Measurements from ENCODE around the gene LRBA. TPM values are rescaled to one million over a fixed set of nuclear protein-coding genes. Genes with fewer than 3 reads are reported as not detected.
A peak's percentile ranks its signal among the peaks of the same experiment; 100 is the strongest.

Gene LRBA
- total and polyA plus RNA-seq, 2 of the 4 experiments (the other 2 are of a cell fraction) = 10.2 to 51.6 TPM

GRCh38 chr4:150382028-150382427 is 633.1 kb downstream of the LRBA start:
- Histone ChIP-seq H3K4me1 (ENCODE audit: control insufficient read depth, insufficient read depth, low read length) (peaks cover 4% of the 10 kb centered on the region; the same call in 1 of the 2 replicates), H2BK15ac (ENCODE audit: low read depth, low read length) (no peak overlapping the region), H4K5ac (ENCODE audit: low read depth, low read length) (no peak overlapping the region), H3K4me3 (ENCODE audit: insufficient read depth, low read depth, low read length) (no peak overlapping the region), H3K9me3 (ENCODE audit: control insufficient read depth, insufficient read depth, low read length) (no peaks in the 10 kb centered on the region), H3K4ac (ENCODE audit: low read depth, low read length) (no peak overlapping the region), H3K23ac (ENCODE audit: low read depth, low read length) (no peak overlapping the region), H2BK5ac (ENCODE audit: low read depth, low read length, poor library complexity, severe bottlenecking) (no peak overlapping the region), H2BK120ac (ENCODE audit: low read depth, low read length) (no peak overlapping the region), H2AFZ (replicated peaks; ENCODE audit: low read length, poor library complexity) (no peak overlapping the region), H4K91ac (ENCODE audit: insufficient read depth, low read depth, low read length) (no peak overlapping the region), H3K18ac (ENCODE audit: low read depth, low read length) (no peak overlapping the region), H2AK9ac (replicated peaks; ENCODE audit: low read depth, low read length, poor library complexity) (no peak overlapping the region), H3K79me1 (ENCODE audit: low read depth in 1 of 2, low read length in 2 of 2) (no peaks in the 10 kb centered on the region), H4K20me1 (ENCODE audit: insufficient read depth, low read length) (no peaks in the 10 kb centered on the region), H3K9me1 (ENCODE audit: insufficient read depth, low read length) (peaks cover 2% of the 10 kb centered on the region; the same call in 1 of the 2 replicates), H2BK20ac (ENCODE audit: low read depth, low read length) (no peak overlapping the region), H3K27me3 (ENCODE audit: control insufficient read depth, insufficient read depth, low read length) (no peaks in the 10 kb centered on the region), H3K14ac (replicated peaks; ENCODE audit: low read depth, low read length) (no peak overlapping the region), H3K56ac (ENCODE audit: extremely low read depth, insufficient read depth, low read length) (no peak overlapping the region), H3K4me2 (ENCODE audit: low read depth, low read length) (no peak overlapping the region), H3K36me3 (ENCODE audit: control insufficient read depth, insufficient read depth, low read length) (no peaks in the 10 kb centered on the region), H3K9ac (ENCODE audit: low read depth, low read length) (no peak overlapping the region), H2AK5ac (ENCODE audit: low read depth, low read length) (no peak overlapping the region), H3K27ac (ENCODE audit: insufficient read depth, low read length) (no peak overlapping the region), H4K8ac (ENCODE audit: low read depth in 2 of 2, low read length in 2 of 2) (no peak overlapping the region)
- in situ Hi-C loops (cut with MboI; ENCODE audit: low sequenced_read_pairs) (no loop called here), intact Hi-C loops (cut with micrococcal nuclease) (no loop called here), dilution Hi-C loops (cut with HindIII; ENCODE audit: low sequenced_read_pairs, unreplicated experiment) (no loop called here)
- no CpG with 5 or more reads among the region's 1 CpG for WGBS, 2 experiments (ENCODE audit: extremely low coverage in 2 of 2, insufficient read length in 1 of 2)
- DNase-seq = peak; percentile 52
- peak; percentile 13 for ATAC-seq (ENCODE audit: low read depth)
- ChIA-PET POLR2A (ENCODE audit: unreplicated experiment) (no interaction called here), CTCF (no interaction called here)
- BruUV-seq (replicated peaks) = no TSS peak
- no peak for TF ChIP-seq RCOR1 (IDR thresholded peaks at IDR 0.05; ENCODE audit: insufficient replicate concordance, low read length)
- TF ChIP-seq FOS (IDR thresholded peaks at IDR 0.05; ENCODE audit: low read depth, low read length) = 0 out of 2 replicates have a peak, but pooled peaks have one; percentile 11
- TF ChIP-seq, protein P1, sequence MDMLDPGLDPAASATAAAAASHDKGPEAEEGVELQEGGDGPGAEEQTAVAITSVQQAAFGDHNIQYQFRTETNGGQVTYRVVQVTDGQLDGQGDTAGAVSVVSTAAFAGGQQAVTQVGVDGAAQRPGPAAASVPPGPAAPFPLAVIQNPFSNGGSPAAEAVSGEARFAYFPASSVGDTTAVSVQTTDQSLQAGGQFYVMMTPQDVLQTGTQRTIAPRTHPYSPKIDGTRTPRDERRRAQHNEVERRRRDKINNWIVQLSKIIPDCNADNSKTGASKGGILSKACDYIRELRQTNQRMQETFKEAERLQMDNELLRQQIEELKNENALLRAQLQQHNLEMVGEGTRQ (IDR thresholded peaks at IDR 0.05; ENCODE audit: low read depth, low read length) = no peak
- TF ChIP-seq RFX5 (IDR thresholded peaks at IDR 0.05; ENCODE audit: low read depth, low read length) = no peak
- no peak for TF ChIP-seq POLR2A (IDR thresholded peaks at IDR 0.05; ENCODE audit: low read depth, low read length)
- no peak for TF ChIP-seq NFE2L2 (IDR thresholded peaks at IDR 0.05; ENCODE audit: low read depth, low read length)
- peak; percentile 84 for TF ChIP-seq CEBPB (IDR thresholded peaks at IDR 0.05; ENCODE audit: low read depth, low read length)
- TF ChIP-seq, protein P2, sequence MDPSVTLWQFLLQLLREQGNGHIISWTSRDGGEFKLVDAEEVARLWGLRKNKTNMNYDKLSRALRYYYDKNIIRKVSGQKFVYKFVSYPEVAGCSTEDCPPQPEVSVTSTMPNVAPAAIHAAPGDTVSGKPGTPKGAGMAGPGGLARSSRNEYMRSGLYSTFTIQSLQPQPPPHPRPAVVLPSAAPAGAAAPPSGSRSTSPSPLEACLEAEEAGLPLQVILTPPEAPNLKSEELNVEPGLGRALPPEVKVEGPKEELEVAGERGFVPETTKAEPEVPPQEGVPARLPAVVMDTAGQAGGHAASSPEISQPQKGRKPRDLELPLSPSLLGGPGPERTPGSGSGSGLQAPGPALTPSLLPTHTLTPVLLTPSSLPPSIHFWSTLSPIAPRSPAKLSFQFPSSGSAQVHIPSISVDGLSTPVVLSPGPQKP (IDR thresholded peaks at IDR 0.05; ENCODE audit: borderline replicate concordance, low read depth, low read length) = no peak
